ENCODE measurements around the gene MTMR11.

Gene MTMR11

DNA sequence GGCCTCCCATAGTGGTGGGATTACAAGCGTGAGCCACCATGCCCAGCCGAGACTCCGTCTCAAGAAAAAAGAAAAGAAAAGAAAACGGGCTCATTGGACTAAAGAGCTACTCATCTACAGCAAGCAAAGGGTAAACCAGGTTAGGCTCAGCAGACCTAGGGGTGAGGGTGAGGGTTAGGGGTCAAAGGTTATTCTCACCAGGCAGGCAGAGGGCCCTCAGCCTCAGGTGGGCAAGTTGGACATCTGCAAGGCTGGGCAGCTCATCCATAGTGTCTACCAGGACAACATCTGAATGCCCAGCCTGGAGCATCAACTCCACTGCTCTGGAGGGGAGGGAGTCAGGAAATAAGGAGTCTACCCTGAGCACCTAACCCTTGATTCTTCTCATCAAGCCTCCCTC lies 3.5 kb downstream of the MTMR11 start:
- peaks cover 4% of the 10 kb centered on the region for H3K27me3 ChIP-seq
- peaks cover 5 to 6% of the 10 kb centered on the region in 2 experiments for H3K4me1 ChIP-seq (ENCODE audit: control insufficient read depth in 1 of 2, insufficient read depth in 1 of 2, low read depth in 1 of 2, low read length in 1 of 2)
- H3K4me3 ChIP-seq (ENCODE audit: low read depth in 1 of 2, low read length in 1 of 2): no peak overlapping the region
- no peak overlapping the region for H3K27ac ChIP-seq
- TF ChIP-seq, protein P1, sequence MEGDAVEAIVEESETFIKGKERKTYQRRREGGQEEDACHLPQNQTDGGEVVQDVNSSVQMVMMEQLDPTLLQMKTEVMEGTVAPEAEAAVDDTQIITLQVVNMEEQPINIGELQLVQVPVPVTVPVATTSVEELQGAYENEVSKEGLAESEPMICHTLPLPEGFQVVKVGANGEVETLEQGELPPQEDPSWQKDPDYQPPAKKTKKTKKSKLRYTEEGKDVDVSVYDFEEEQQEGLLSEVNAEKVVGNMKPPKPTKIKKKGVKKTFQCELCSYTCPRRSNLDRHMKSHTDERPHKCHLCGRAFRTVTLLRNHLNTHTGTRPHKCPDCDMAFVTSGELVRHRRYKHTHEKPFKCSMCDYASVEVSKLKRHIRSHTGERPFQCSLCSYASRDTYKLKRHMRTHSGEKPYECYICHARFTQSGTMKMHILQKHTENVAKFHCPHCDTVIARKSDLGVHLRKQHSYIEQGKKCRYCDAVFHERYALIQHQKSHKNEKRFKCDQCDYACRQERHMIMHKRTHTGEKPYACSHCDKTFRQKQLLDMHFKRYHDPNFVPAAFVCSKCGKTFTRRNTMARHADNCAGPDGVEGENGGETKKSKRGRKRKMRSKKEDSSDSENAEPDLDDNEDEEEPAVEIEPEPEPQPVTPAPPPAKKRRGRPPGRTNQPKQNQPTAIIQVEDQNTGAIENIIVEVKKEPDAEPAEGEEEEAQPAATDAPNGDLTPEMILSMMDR (IDR thresholded peaks at IDR 0.05): no peak
- no peaks in the 10 kb centered on the region for H3K36me3 ChIP-seq
- H3K9me3 ChIP-seq: no peaks in the 10 kb centered on the region

DNA sequence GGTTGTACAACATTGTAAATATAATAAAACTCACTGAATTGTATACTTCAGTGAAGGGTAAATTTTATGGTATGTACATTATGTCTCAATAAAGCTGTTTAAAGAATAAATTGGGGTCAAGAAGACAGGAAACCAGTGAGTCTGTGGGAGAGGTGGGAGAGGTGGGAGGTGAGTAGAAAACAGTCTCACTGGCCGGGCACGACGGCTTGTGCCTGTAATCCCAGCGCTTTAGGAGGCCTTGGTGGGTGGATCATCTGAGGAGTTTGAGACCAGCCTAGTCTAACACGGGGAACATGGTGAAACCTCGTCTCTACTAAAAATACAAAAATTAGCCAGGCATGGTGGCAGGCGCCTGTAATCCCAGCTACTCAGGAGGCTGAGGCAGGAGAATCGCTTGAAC lies 4.2 kb downstream of the MTMR11 start:
- Histone ChIP-seq H3K4me1 (ENCODE audit: control insufficient read depth in 1 of 2, insufficient read depth in 1 of 2, low read depth in 1 of 2, low read length in 1 of 2) (peaks cover 8% of the 10 kb centered on the region in 2 experiments), H3K4me3 (ENCODE audit: low read depth in 1 of 2, low read length in 1 of 2) (no peak overlapping the region)

DNA sequence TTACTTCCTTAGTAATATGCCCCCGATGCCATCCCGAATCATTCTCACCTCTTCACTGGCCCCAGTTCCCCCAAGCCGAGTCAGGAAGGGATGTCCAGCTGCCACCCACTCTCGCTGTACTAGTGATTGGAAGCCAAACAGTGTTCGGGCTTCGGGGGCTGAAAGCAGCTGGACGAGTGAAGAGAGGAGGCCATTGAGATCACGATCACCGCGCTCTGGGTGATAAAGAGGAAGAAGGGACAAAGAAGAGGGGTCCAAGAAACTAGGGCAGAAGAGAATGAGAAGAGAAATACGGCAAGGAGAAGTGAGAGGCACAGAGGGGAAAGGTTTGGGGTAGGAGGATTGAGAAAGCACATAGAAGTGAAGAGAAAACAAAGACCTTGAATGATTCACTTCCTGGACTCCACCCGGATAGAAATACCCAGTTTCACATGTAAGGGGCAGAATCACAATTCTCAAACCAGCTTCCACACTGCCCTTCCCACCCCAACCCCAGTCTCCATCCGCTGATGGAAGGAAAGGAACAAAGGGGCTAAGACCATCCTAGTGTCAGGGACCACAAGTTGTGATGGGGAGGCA lies 5.4 kb downstream of the MTMR11 start:
- Histone ChIP-seq H3K27me3 (peaks cover 4% of the 10 kb centered on the region), H3K4me1 (ENCODE audit: control insufficient read depth in 1 of 2, insufficient read depth in 1 of 2, low read depth in 1 of 2, low read length in 1 of 2) (peaks cover 16 to 18% of the 10 kb centered on the region in 2 experiments), H3K9me3 (no peaks in the 10 kb centered on the region), H3K4me3 (ENCODE audit: low read depth in 1 of 2, low read length in 1 of 2) (no peak overlapping the region), H3K36me3 (peaks cover 5% of the 10 kb centered on the region), H3K27ac (no peak overlapping the region)
- TF ChIP-seq, protein P1 (IDR thresholded peaks at IDR 0.05): no peak

More for the DNA sequence above, 4.2 kb downstream of the MTMR11 start:
- H3K27me3 ChIP-seq: peaks cover 4% of the 10 kb centered on the region
- no peaks in the 10 kb centered on the region for H3K36me3 ChIP-seq
- TF ChIP-seq, protein P1 (IDR thresholded peaks at IDR 0.05): no peak
- no peaks in the 10 kb centered on the region for H3K9me3 ChIP-seq
- no peak overlapping the region for H3K27ac ChIP-seq

DNA sequence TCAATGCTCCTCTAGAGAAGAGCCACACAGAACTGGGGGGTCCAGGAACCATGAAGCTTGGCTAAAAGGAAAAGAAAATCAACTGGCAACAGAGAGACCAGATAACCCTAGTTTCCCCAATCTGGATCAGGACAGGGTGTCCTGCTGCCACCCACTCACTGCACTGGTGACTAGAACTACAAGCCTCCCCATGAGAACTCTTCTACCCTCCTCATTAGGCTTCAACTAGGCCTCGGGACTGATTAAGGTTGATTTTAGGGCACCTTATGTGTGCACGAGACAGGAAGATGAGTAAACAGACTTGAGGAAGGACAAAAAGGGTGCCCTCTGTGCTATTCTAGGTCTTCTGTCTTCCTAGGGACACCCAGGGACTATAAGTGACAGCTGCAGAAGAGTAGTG lies 6.8 kb downstream of the MTMR11 start:
- Histone ChIP-seq H3K4me1 (ENCODE audit: control insufficient read depth in 1 of 2, insufficient read depth in 1 of 2, low read depth in 1 of 2, low read length in 1 of 2) (peaks cover 18 to 23% of the 10 kb centered on the region in 2 experiments), H3K36me3 (peaks cover 19% of the 10 kb centered on the region), H3K27me3 (peaks cover 4% of the 10 kb centered on the region), H3K4me3 (ENCODE audit: low read depth in 1 of 2, low read length in 1 of 2) (no peak overlapping the region), H3K27ac (no peak overlapping the region), H3K9me3 (no peaks in the 10 kb centered on the region)
- TF ChIP-seq, protein P1 (IDR thresholded peaks at IDR 0.05): no peak

DNA sequence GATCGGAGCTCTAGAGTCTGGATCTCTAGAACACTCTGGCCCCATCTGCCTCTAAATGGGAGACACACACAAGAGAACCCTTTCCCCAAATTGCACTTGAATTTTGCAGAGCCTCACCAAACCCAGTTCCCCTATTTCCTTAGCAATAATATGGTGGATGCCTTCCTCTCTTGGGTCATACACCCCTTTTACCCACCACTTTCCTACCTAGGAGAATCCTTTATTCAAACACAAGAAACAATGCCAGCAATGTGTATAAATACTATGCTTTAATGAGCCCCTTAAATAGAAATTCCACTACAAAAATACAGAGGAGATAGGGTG lies 8.3 kb downstream of the MTMR11 start:
- Histone ChIP-seq H3K4me3 (ENCODE audit: low read depth in 1 of 2, low read length in 1 of 2) (peak overlapping the region; percentile 71 to 82), H3K27ac (peak overlapping the region; percentile 94), H3K36me3 (peaks cover 34% of the 10 kb centered on the region), H3K4me1 (ENCODE audit: control insufficient read depth in 1 of 2, insufficient read depth in 1 of 2, low read depth in 1 of 2, low read length in 1 of 2) (peaks cover 18 to 23% of the 10 kb centered on the region in 2 experiments), H3K9me3 (no peaks in the 10 kb centered on the region), H3K27me3 (no peaks in the 10 kb centered on the region)
- TF ChIP-seq, protein P1 (IDR thresholded peaks at IDR 0.05): no peak

Data from neutrophil (primary cell).